Measurements from ENCODE around the gene ELOF1. TPM values are rescaled to one million over a fixed set of nuclear protein-coding genes. Genes with fewer than 3 reads are reported as not detected.
A peak's percentile ranks its signal among the peaks of the same experiment; 100 is the strongest.

Gene ELOF1
- polyA plus RNA-seq, 2 of the 4 experiments (the other 2 are of a cell fraction) = 47.9 to 97.3 TPM

- CTCF ChIA-PET = interaction anchor here (0.6 to 2.0 kb wide), 2 partner anchors 17 to 496 kb away, joined by 4 to 9 read pairs; no protein-coding TSS in a partner anchor
- Histone ChIP-seq H3K27ac (no peak overlapping the region), H3K9me3 (no peaks in the 10 kb centered on the region), H3K4me3 (no peak overlapping the region), H3K4me1 (peaks cover 2% of the 10 kb centered on the region; the same call in 1 of the 3 replicates), H3K4me2 (no peak overlapping the region)
- POLR2A ChIA-PET = no interaction called here
- WGBS (ENCODE audit: missing lambda C conversion rate) = 91% methylated on average over 11 of the region's 20 CpGs
- no peak for TF ChIP-seq FOSB (CRISPR knock-in tag; IDR thresholded peaks at IDR 0.05)
- TF ChIP-seq JUN (IDR thresholded peaks at IDR 0.05) = no peak
- TF ChIP-seq, protein P1, sequence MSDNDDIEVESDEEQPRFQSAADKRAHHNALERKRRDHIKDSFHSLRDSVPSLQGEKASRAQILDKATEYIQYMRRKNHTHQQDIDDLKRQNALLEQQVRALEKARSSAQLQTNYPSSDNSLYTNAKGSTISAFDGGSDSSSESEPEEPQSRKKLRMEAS (IDR thresholded peaks at IDR 0.05) = no peak
- TF ChIP-seq POLR2A (IDR thresholded peaks at IDR 0.05; ENCODE audit: low read length) = no peak
- no peak for TF ChIP-seq NPAS2 (CRISPR knock-in tag; IDR thresholded peaks at IDR 0.05; ENCODE audit: borderline replicate concordance)
- TF ChIP-seq ELK1 (IDR thresholded peaks at IDR 0.05; ENCODE audit: low read depth, low read length) = no peak
- TF ChIP-seq, protein P2, sequence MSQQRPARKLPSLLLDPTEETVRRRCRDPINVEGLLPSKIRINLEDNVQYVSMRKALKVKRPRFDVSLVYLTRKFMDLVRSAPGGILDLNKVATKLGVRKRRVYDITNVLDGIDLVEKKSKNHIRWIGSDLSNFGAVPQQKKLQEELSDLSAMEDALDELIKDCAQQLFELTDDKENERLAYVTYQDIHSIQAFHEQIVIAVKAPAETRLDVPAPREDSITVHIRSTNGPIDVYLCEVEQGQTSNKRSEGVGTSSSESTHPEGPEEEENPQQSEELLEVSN (IDR thresholded peaks at IDR 0.05; ENCODE audit: borderline replicate concordance, low read depth) = no peak
- FAIRE-seq (no peak), DNase-seq (ENCODE audit: low read depth in 1 of 2, low spot score in 1 of 2) (no peak), ATAC-seq (no peak)
Observed at GRCh38 chr19:11552666-11553372, 6.2 kb downstream of the ELOF1 start.

- ATAC-seq (peak; percentile 61 to 87; a peak in 4 of 6 replicates), DNase-seq (ENCODE audit: low read depth in 1 of 2, low spot score in 1 of 2) (no peak), FAIRE-seq (no peak)
- Histone ChIP-seq H3K4me2 (no peak overlapping the region), H3K9me3 (no peaks in the 10 kb centered on the region), H3K27ac (no peak overlapping the region), H3K4me1 (no peaks in the 10 kb centered on the region), H3K4me3 (no peak overlapping the region)
- 97% methylated on average over 9 of the region's 26 CpGs for whole genome bisulfite sequencing (ENCODE audit: missing lambda C conversion rate)
- TF ChIP-seq HOXB5 (CRISPR knock-in tag; IDR thresholded peaks at IDR 0.05) (no peak), HOXA7 (CRISPR knock-in tag; IDR thresholded peaks at IDR 0.05) (no peak), RNF2 (IDR thresholded peaks at IDR 0.05; ENCODE audit: borderline replicate concordance, low read depth) (no peak), ELK1 (IDR thresholded peaks at IDR 0.05; ENCODE audit: low read depth, low read length) (no peak), FOSB (CRISPR knock-in tag; IDR thresholded peaks at IDR 0.05) (no peak), CTCF (IDR thresholded peaks at IDR 0.05) (peak; percentile 22; the same call in 2 of the 3 replicates), CBX2 (IDR thresholded peaks at IDR 0.05; ENCODE audit: borderline replicate concordance, low read depth) (no peak), TFCP2L1 (CRISPR knock-in tag; IDR thresholded peaks at IDR 0.05) (no peak), EHF (CRISPR knock-in tag; IDR thresholded peaks at IDR 0.05) (no peak), CEBPB (IDR thresholded peaks at IDR 0.05) (no peak), RAD21 (conservative IDR thresholded peaks at IDR 0.05 in 1 of 2, IDR thresholded peaks at IDR 0.05 in 1 of 2) (peak; percentile 24 to 25; a peak in 2 of 5 replicates), USF2 (IDR thresholded peaks at IDR 0.05) (no peak), ESRRA (IDR thresholded peaks at IDR 0.05; ENCODE audit: borderline replicate concordance, low read length) (no peak)
- TF ChIP-seq, protein P1 (IDR thresholded peaks at IDR 0.05) = no peak
- TF ChIP-seq, protein P2 (IDR thresholded peaks at IDR 0.05; ENCODE audit: borderline replicate concordance, low read depth) = no peak
- ChIA-PET POLR2A (no interaction called here), CTCF (interaction anchor here (1.4 to 2.0 kb wide), 2 partner anchors 16 to 36 kb away, joined by 3 to 9 read pairs; no protein-coding TSS in a partner anchor)
Observed at GRCh38 chr19:11551603-11552235, 7.3 kb downstream of the ELOF1 start.
